Measurements from ENCODE around the gene HS2ST1. TPM values are rescaled to one million over a fixed set of nuclear protein-coding genes. Genes with fewer than 3 reads are reported as not detected.

Gene HS2ST1
- total and polyA plus RNA-seq, 2 donors (not counting 3 experiments of a cell fraction or from before 2014, with no cell fraction given) = 5.5 to 31.2 TPM

DNA sequence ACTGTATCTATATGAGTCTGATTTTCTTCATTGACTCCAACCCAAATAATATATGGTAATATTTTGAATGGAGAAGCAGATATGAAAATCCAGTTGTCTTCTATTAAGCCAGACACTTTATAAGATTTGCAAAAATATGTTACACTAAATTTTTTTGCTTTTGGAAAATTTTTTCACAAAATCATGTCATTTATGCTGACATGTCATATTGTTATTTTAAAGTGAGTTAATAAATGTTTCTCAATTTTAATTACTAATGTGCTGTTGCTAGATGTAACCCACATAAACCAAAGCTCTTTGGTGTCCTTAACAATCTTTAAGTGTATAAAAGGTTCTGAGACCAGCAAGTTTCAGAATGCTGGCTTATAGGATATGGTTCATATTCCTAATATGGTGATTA is 142.5 kb downstream of the HS2ST1 start:
- intact Hi-C loops (cut with micrococcal nuclease) (no loop called here), dilution Hi-C loops (cut with MboI; ENCODE audit: extremely low pct_ligation_motif_present, low sequenced_read_pairs) (no loop called here)
- Histone ChIP-seq H2AFZ (ENCODE audit: low read depth, low read length) (no peak overlapping the region), H3K4me1 (ENCODE audit: control insufficient read depth, extremely low read depth, insufficient read depth, low read length) (no peaks in the 10 kb centered on the region), H3K4me2 (ENCODE audit: insufficient read depth, low read length) (no peak overlapping the region), H4K20me1 (replicated peaks; ENCODE audit: control insufficient read depth, extremely low read depth, insufficient read depth, low read length) (no peaks in the 10 kb centered on the region), H3K4me3 (replicated peaks in 1 of 3; ENCODE audit: insufficient read depth in 1 of 3, low read depth in 1 of 3, low read length in 3 of 3) (no peak overlapping the region), H3K36me3 (ENCODE audit: control insufficient read depth in 2 of 2, extremely low read depth in 1 of 2, insufficient read depth in 2 of 2, low read length in 2 of 2) (no peaks in the 10 kb centered on the region), H3K9me1 (replicated peaks; ENCODE audit: control insufficient read depth, extremely low read depth, insufficient read depth, low read length) (no peaks in the 10 kb centered on the region), H3K27ac (ENCODE audit: insufficient read depth, low read depth, low read length) (no peak overlapping the region), H3K9ac (replicated peaks; ENCODE audit: extremely low read depth, insufficient read depth, low read length) (no peak overlapping the region), H3K27me3 (ENCODE audit: control insufficient read depth in 2 of 2, insufficient read depth in 2 of 2, low read length in 2 of 2) (no peaks in the 10 kb centered on the region), H3K79me2 (ENCODE audit: control insufficient read depth, insufficient read depth, low read length) (no peaks in the 10 kb centered on the region), H3K9me3 (replicated peaks; ENCODE audit: control insufficient read depth, insufficient read depth, low read length) (no peaks in the 10 kb centered on the region)
- CTCF ChIA-PET = no interaction called here
- TF ChIP-seq POLR2AphosphoS5 (IDR thresholded peaks at IDR 0.05; ENCODE audit: insufficient read depth, low read depth, low read length) = no peak
- TF ChIP-seq POLR2A (IDR thresholded peaks at IDR 0.05; ENCODE audit: low read depth, low read length) = no peak
- TF ChIP-seq MYC (IDR thresholded peaks at IDR 0.05; ENCODE audit: low read depth, low read length) = no peak
- no peak for TF ChIP-seq MAX (IDR thresholded peaks at IDR 0.05; ENCODE audit: insufficient read depth, insufficient read length)
- TF ChIP-seq, protein P1, sequence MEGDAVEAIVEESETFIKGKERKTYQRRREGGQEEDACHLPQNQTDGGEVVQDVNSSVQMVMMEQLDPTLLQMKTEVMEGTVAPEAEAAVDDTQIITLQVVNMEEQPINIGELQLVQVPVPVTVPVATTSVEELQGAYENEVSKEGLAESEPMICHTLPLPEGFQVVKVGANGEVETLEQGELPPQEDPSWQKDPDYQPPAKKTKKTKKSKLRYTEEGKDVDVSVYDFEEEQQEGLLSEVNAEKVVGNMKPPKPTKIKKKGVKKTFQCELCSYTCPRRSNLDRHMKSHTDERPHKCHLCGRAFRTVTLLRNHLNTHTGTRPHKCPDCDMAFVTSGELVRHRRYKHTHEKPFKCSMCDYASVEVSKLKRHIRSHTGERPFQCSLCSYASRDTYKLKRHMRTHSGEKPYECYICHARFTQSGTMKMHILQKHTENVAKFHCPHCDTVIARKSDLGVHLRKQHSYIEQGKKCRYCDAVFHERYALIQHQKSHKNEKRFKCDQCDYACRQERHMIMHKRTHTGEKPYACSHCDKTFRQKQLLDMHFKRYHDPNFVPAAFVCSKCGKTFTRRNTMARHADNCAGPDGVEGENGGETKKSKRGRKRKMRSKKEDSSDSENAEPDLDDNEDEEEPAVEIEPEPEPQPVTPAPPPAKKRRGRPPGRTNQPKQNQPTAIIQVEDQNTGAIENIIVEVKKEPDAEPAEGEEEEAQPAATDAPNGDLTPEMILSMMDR (IDR thresholded peaks at IDR 0.05; ENCODE audit: extremely low read depth in 1 of 2, insufficient read depth in 1 of 2, low read depth in 1 of 2, low read length in 2 of 2) = no peak
- no peak for TF ChIP-seq FOS (IDR thresholded peaks at IDR 0.05; ENCODE audit: borderline replicate concordance, insufficient read depth, low read length)
- no peak for TF ChIP-seq EZH2 (IDR thresholded peaks at IDR 0.05; ENCODE audit: borderline replicate concordance, low read depth, low read length, severe bottlenecking)
- TF ChIP-seq GATA2 (IDR thresholded peaks at IDR 0.05; ENCODE audit: insufficient read depth, insufficient read length, low read depth, low read length) = no peak
- no peak for TF ChIP-seq JUN (IDR thresholded peaks at IDR 0.05; ENCODE audit: borderline replicate concordance, insufficient read depth, insufficient read length, low read depth)
- DNase-seq (ENCODE audit: low read depth, low spot score) = no peak
- no TSS peak for BruUV-seq (replicated peaks)
- POLR2A ChIA-PET = no interaction called here
- FAIRE-seq = no peak
